Ureter (tissue), 1 donor: ENCODE data around the gene PSMD2. TPM values are rescaled to one million over a fixed set of nuclear protein-coding genes. Genes with fewer than 3 reads are reported as not detected.

ENCODE experiments used
- DNase-seq: peaks from one replicate; pipeline ENCODE4 v3.0.0-alpha.2; 2020; ENCODE audit warnings: low spot score
- total RNA-seq: library from RNA; stranded (reverse); gene quantifications from one replicate; pipeline ENCODE4 v1.2.4, GENCODE V29; 2023
- donor health status: DM: yes; HTN: yes; CAD: no.

PSMD2 gene
- total RNA-seq, 1 donor from 2014 or later, result 136 TPM

- DNase-seq, result no peak
Measured at GRCh38 chr3:184317201-184317600, 18.2 kb downstream of the PSMD2 start.

- peak; percentile 97 for DNase-seq
Measured at GRCh38 chr3:184320104-184320445, 21.0 kb downstream of the PSMD2 start.

- no peak for DNase-seq
Measured at GRCh38 chr3:184321666-184322065, 22.6 kb downstream of the PSMD2 start.

GRCh38 chr3:184322731-184323487 lies 23.9 kb downstream of the PSMD2 start:
- DNase-seq, result no peak

- no peak for DNase-seq
Measured at GRCh38 chr3:184323696-184324095, 24.7 kb downstream of the PSMD2 start.

GRCh38 chr3:184325269-184325668 lies 26.2 kb downstream of the PSMD2 start:
- no peak for DNase-seq

- no peak for DNase-seq
Measured at GRCh38 chr3:184325715-184326369, 26.8 kb downstream of the PSMD2 start.

GRCh38 chr3:184327171-184327570 lies 28.1 kb downstream of the PSMD2 start:
- DNase-seq, result no peak

GRCh38 chr3:184328516-184328915 lies 29.5 kb downstream of the PSMD2 start:
- no peak for DNase-seq

GRCh38 chr3:184332370-184333090 lies 33.5 kb downstream of the PSMD2 start:
- no peak for DNase-seq

GRCh38 chr3:184333190-184333589 lies 34.1 kb downstream of the PSMD2 start:
- DNase-seq, result no peak

- no peak for DNase-seq
Measured at GRCh38 chr3:184333700-184334099, 34.7 kb downstream of the PSMD2 start.

- no peak for DNase-seq
Measured at GRCh38 chr3:184334470-184335158, 35.6 kb downstream of the PSMD2 start.

GRCh38 chr3:184335291-184335660 lies 36.2 kb downstream of the PSMD2 start:
- no peak for DNase-seq

GRCh38 chr3:184335661-184336546 lies 36.9 kb downstream of the PSMD2 start:
- DNase-seq, result peak; percentile 87

GRCh38 chr3:184336547-184337398 lies 37.7 kb downstream of the PSMD2 start:
- DNase-seq, result no peak

GRCh38 chr3:184337399-184337714 lies 38.3 kb downstream of the PSMD2 start, which contains the start of gene FAM131A:
FAM131A (plus strand) TSS chr3:184337600; CDS start chr3:184337631, 31 bp downstream.
- DNase-seq, result no peak

- DNase-seq, result no peak
Measured at GRCh38 chr3:184337981-184338380, 38.9 kb downstream of the PSMD2 start.

- peak; percentile 83 for DNase-seq
Measured at GRCh38 chr3:184338511-184338945, 39.5 kb downstream of the PSMD2 start.

- DNase-seq, result no peak
Measured at GRCh38 chr3:184339001-184339400, 40.0 kb downstream of the PSMD2 start.
